Adipose tissue (tissue), 3 donors: ENCODE data around the gene COL26A1. TPM values are rescaled to one million over a fixed set of nuclear protein-coding genes. Genes with fewer than 3 reads are reported as not detected.

Experiments used
- H3K27ac ChIP-seq: one replicate; pipeline ENCODE4 v1.5.1; 2013; ENCODE audit warnings: low read depth, low read length
- WGBS, 3 donors: extraction: QIAGEN DNeasy Blood & Tissue Kit; methylation state at CpG; one replicate each; pipeline ENCODE4 v1.1.7; 2013; 5-methylcytosine and 5-hydroxymethylcytosine counted together
- polyA plus RNA-seq, 3 donors: library from polyadenylated mRNA; stranded (reverse); fragments of 200-250 nt; gene quantifications; one replicate each; pipeline ENCODE4 v1.2.3, GENCODE V29; 2013
- donor health status: healthy with polysubstance abuse.
- donor health status: Bipolar disorder and iron deficiency.
- donor health status: healthy.

Gene COL26A1
- polyA plus RNA-seq, 3 donors = 0.01 to 1.1 (median 0.11) TPM

DNA sequence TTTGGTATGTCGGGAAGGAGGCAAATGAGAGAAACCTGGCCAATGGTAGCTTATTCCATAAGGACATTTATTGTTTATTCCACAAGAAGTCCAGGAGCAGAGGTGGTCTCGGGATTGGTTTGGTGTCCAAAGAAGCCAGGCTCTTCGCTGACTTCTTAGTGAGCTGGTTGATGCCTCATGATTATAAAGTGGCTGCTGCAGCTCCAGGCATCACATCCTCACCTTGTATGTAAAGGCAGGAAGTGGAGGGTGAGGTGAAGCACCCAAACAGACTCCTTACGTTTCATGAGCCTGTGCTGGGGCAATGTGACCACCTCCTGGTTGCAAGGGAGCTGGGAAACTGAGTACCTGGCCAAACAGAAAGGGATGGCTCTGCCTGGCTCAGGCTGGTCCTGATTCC is 174.0 kb downstream of the COL26A1 start:
- H3K27ac ChIP-seq = no peak overlapping the region
- 85 to 91% (median 90%) methylated on average over 4 of the region's 4 CpGs for WGBS, 3 donors

DNA sequence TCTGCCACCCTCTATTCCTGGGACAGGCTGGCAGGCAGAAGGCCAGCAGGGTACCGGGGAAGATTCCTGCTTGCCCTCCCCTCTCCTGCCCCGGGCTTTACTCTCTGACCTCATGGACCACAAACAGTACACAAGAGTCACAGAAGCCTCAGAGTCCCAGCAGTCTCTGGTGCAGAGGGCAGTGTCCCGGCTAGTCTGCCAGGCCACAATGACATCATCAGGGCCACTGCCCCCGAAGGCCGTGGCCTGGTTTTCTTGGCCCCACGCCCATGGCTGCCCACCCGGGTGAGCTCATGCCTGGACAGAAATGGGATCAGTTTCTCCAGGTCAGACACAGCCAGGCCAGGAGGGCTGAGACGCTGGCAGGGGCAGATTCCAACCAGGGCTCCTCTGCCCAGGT is 174.5 kb downstream of the COL26A1 start:
- WGBS, 3 donors = 53 to 60% (median 60%) methylated on average over 8 of the region's 8 CpGs
- no peak overlapping the region for H3K27ac ChIP-seq

DNA sequence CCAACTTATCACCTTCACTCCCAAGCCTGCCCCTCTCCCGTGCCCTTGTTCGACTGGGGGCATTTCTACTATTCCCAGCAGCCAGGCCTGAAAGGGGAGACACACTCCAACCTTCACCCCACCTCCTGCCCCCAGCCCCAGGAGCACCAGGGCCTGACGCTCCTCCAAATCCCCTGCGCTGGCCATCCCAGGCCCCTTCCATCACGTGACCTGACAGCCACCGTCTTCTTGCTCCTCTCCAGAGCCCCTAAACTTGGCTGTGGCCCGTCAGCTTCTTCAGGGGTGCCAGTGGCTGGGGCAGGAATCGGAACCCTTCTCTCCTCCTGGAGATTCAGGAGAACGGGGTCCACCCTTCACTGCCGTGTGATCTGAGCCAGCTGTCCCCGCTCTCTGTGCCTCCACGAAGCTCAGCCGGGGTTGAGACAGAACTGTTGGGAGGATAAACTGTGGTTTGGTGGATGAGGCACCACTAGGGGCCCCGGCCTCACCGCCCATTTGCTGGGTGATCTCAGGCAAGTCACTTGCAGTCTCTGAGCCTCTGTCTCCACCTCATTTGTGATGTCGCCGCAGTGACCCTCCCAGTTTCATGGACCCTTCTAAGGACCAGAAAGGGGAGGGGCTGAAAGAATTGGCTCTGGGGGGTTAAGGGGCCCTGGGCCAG is 175.4 kb downstream of the COL26A1 start:
- 83 to 86% (median 84%) methylated on average over 17 of the region's 17 CpGs for WGBS, 3 donors
- no peak overlapping the region for H3K27ac ChIP-seq

DNA sequence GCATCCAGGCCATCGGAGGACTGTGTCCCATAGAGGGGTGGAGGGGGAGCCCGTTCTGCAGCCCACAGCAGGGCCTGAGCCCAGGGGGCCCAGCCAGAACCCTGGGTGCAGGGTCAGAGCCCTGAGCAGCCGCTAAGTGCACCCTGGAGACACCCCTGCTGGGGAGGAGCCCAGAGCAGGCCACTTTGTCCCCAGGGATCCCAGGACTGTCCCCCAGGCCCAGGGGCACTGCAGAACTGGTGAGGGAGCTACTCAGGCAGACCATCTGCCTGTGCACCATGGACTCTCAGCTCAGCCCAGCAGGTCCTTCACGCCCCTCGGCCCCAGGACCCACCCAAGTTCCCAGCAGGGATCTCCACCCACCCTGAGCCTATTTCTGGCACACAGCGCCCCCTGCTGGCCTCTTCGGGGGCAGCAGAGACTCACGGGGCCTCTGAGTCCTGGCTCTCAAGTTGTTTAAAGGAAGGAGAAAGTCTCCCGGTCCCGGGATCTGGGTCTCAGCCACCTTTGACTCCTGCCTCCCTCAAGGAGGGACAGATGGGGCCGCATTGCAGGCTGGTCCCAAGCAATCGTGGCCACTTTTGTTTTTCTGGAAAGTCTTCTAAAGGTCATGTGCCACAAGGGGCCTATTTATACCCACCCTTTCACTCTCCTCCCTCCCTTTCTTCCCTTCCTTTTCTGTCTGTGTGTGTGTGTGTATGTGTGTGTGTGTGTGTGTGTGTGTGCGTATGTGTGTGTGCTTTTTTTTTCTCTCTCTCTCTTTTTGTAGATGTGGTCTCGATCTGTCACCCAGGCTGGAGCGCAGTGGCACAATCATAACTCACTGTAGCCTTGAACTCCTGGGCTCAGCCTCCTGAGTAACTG is 176.2 kb downstream of the COL26A1 start:
- 22 to 28% (median 23%) methylated on average over 13 to 15 of the region's 15 CpGs for WGBS, 3 donors
- H3K27ac ChIP-seq = no peak overlapping the region

DNA sequence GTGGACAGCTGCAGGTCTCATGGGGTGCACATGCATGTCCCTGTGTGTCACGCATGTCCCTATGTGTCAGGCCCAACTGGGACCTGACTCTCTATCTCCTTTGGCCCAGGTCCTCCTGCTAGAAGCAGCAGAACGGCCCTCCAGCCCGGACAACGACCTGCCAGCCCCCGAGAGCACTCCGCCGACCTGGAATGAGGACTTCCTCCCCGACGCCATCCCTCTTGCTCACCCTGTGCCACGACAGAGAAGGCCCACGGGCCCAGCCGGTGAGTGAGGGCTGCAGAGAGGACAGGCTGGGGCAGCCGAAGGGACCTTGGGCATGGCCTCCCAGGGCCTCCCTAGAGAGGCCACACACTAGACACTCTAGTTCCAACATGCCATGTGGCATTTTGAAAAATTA is 177.1 kb downstream of the COL26A1 start:
- WGBS, 3 donors = 73 to 87% (median 82%) methylated on average over 13 of the region's 13 CpGs

DNA sequence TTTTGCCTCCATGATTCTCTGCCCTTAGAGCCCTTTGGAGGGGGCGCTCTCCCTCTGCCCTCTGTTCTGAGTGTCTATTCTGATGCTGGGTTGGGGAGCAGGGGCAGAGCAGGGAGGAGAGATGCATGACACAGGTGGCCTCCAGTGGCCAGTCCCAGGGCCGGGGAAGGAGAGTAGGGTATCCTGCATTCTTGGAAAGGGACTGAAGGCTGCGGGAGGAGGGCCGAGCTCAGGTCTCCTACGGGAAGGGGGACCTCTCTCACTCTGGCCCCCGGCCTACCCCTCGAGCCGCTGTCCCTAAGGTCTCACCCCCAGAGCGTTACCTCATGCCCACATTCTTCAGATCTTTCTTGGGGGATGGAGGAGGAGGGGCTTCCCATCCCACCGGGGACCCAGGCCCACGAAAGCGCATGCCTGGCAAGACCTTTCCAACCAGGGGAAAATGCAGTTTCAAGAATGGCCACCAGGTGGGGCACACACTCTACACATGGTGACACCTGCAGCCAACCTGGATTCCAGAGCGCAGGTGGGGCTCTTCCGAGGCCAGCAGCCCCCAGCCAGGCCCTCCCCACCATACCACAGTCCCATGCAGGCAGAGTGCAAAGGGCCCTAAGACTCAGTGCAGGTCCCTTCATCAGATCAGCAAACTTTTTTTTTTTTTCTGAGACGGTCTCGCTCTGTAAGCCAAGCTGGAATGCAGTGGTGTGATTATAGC is 180.0 kb downstream of the COL26A1 start:
- no peak overlapping the region for H3K27ac ChIP-seq
- 27 to 35% (median 32%) methylated on average over 12 to 16 of the region's 16 CpGs for WGBS, 3 donors

More for the DNA sequence above, 177.1 kb downstream of the COL26A1 start:
- H3K27ac ChIP-seq = no peak overlapping the region

DNA sequence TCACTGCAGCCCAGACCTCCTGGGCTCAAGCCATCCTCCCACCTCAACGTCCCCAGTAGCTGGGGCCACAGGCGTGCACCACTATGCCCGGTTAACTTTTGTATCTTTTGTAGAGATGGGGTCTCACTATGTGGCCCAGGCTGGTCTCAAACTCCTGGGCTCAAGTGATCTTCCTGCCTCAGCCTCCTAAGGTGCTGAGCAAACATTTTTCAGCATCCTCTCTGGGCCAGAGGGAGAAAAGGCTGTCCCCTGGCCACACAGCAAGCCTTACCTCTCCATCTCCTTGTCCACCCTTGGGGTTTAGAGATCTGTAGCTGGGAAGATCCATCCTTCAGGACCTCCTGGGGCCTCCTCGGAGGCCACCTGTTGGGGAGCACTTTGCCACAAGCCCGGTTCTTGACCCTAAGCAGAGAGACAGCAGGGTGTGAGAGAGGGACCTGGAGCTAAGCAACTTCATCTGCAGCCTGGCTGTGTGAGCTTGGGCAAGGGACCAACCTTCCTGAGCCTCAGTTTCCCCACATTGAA is 180.6 kb downstream of the COL26A1 start:
- WGBS, 3 donors = 46 to 52% (median 51%) methylated on average over 5 of the region's 5 CpGs
- no peak overlapping the region for H3K27ac ChIP-seq

DNA sequence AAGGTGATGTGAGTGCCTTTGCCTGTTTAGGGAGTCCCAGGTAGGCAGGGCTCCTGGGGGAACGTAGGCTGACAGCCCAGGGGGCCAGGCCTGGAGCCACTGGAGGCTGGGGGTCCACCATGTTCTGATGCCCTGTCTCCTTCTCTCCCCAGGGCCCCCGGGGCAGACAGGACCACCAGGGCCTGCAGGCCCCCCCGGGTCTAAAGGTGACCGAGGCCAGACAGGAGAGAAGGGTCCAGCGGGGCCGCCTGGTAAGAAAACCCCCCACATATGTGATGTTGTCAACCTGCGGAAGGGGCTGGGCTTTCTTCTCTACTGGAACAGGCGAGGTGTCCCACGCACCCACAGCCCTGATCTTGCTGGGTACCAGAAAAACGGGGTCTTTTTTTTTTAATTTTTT is 181.2 kb downstream of the COL26A1 start:
- 84 to 89% (median 84%) methylated on average over 10 of the region's 10 CpGs for WGBS, 3 donors
- no peak overlapping the region for H3K27ac ChIP-seq

DNA sequence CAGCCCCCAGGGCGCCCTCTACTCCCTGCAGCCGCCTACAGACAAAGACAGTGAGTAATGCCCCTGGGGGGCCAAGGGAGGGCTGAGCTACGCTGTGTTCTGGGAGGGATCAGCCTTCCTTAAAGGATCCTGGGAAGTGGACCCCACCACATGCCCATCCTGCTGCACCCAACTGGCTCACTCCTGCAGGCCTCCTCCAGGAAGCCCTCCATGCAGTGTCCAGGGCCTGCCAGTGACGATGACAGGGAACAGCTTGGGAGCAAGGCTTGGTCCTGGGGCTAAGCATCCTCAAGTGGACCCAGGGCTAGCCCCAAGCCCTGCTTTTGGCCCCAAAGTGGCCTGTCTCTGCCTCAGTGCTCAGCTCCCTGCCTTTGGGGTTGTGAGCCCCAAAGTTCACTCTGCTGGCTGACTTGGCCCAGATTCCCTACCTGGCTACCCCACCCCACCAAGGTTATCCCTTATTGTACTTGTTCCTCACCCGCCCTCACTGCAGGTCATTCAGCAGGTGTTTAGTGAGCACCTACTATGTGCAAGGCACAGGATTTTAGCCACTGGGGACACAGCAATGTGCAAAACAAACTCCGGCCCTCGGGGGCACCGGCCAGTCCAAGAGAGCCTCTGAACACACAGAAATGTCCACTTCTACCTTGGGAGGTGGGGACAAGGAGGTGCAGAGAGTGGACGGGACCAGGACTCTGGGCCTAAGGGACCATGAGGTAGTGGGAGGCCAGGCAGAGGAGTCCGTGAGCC is 182.9 kb downstream of the COL26A1 start:
- H3K27ac ChIP-seq = no peak overlapping the region
- WGBS, 3 donors = 88 to 91% (median 90%) methylated on average over 10 of the region's 10 CpGs

DNA sequence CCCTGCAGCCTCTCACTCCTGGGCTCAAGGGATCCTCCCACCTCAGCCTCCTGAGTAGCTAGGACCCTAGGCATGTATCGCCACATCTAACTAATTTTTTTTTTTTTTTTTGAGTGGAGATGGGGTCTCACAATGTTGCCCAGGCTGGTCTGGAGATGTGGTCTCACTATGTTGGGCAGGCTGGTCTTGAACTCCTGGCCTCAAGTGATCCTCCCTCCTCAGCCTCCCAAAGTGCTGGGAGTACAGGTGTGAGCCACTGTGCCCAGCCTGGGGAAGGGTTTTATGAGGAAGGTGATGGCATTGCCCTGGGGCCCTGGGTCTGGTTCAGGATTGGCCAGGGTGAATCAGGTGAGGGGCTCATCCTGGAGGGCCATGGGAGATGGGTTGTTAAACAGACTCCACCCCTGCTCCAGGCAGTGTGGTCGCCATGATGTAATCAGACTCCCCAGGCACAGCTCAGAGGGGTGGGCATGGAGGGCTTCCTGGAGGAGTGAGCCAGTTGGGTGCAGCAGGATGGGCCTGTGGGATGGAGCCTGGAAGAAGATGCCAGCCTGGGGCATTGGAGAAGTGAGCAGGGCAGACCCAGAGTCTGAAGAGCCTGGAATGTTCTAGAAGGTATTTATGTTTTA is 183.7 kb downstream of the COL26A1 start:
- WGBS, 3 donors = 80 to 88% (median 87%) methylated on average over 2 of the region's 2 CpGs
- no peak overlapping the region for H3K27ac ChIP-seq

DNA sequence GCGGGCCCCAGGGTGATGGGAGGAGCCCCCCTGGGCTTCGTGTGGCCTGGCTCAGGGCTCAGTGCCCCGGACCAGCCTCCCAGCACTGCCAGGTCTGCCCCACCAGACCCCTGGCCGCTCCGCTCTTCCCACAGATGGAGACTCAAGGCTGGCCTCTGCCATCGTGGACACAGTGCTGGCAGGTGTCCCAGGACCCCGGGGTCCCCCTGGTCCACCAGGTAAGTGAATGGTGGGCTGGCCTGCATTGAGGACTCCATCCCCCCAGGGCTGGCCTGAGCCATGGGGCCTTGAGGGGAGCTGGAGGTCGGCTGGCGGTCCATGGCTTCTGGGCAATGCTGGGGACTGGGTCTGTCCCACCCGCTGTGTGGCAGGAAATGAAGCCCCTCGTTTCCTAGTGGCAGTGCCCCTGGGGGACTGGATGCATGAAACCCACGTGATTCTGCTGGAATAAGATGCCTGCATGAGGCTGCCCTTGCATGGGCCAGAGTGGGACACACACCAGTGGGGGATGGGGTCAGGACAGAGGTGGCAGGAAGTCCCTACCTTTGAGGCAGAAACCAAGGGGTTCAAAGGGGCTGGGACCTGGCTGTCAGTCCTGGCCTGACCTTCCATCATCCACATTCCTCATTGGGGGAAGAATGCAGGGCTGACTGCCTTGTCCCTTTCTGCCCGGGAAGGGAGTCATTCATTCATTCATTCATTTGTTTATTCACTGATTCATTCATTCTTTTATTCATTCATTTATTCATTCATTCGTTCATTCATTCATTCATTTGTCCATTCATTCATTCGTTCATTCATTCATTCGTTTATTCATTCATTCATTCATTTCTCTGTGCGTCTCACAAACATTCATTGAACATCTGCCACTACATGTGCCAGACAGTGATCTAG is 184.6 kb downstream of the COL26A1 start:
- WGBS, 3 donors = 71 to 76% (median 74%) methylated on average over 15 to 17 of the region's 17 CpGs
- H3K27ac ChIP-seq = no peak overlapping the region

DNA sequence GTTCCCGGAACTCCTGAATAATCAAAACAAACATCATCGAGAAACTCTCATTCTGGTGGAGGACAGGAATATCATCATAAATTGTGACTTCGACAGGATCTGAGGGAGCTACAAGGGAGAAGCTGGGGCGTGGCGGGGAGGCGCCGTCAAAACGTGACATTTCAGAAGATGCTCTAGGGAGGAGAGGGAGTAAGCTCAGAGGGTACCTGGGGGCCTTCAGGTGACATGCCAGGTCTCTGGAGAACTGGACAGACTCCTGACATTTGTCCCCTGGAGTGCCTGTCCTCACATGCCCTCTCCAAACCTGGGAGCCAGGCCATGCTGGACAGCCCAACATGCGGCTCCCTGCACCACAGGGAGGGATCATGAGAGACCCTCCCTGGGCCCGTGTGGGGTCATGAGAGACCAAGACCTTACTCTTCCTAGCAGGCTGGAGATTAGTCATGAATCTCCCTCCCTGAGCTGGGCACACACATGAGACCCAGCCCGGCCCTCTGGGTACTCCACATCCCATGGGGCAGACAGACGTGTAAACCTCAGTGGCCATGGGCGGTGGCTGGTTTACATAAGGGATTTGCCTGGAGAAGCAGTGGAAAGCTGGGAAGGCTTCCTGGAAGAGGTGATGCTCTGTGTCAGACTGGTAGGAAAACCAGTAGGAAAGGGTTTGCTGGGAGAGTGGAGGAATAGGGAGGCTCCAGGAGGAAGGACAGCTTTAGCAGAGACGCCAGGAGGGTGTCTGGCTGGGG is 185.4 kb downstream of the COL26A1 start:
- no peak overlapping the region for H3K27ac ChIP-seq
- 80 to 82% (median 80%) methylated on average over 14 of the region's 14 CpGs for whole genome bisulfite sequencing, 3 donors

DNA sequence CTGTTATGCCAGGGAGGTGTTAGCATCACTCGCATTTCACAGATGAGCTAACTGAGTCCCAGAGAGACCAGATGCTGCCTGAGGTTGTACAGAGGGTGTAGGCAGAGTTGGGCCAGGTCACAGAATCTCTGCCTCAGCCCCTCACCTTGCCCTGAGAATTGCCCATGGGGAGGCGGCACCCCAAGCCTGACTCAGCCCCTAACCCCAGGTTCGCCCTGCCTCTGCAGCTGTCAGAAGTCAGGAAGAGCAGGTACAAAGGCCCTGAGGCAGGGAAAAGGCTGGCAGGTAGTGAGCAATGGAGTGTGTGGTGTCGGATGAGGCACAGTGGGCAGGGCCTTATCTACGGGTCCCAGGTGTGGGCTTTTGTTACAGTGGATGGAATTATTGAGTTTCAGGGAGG is 187.1 kb downstream of the COL26A1 start:
- H3K27ac ChIP-seq = no peak overlapping the region
- 89 to 94% (median 91%) methylated on average over 5 of the region's 5 CpGs for WGBS, 3 donors

DNA sequence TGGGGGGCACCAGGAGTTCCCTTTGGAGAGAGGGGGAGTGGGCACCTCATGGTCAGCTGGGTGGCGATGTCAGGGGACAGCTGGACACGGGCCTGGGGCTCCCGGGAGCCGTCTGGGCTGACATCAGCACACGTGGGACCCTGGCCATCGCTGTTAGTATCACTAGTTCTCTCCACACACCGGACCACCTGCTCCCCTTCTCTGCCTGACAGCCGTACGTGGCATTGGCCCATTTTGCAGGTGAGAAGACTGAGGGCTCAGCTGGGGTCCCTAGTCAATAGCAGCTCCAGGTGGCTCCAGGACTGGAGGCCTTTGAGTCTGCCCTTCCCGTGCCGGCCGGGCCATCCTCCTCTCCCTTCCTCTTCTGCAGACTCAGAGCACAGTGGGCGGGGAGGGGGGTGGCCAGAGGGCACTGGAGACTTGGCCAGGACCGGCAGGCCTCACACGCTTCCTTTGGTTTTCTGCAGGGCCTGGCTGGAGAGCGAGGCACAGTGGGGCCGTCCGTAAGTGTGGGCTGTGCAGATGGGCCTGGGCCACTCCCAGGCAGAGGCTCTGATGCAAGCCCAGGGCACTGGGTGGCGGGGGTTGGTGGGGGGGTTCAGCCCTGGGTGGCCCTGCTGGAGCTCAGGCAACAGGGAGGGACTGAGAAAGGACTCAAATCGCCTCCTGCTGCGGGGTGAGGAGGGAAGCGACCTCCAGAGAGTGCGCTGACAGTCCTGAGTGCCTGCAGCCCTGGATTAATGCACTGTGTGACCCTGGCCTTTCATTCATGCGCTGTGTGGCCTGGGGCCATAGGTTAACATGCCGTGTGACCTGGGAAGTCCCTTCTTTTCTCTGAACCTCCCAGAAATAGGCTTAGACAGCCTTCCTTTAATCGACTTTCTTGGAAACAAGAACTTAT is 188.2 kb downstream of the COL26A1 start:
- no peak overlapping the region for H3K27ac ChIP-seq
- WGBS, 3 donors = 53 to 76% (median 59%) methylated on average over 25 to 26 of the region's 26 CpGs

DNA sequence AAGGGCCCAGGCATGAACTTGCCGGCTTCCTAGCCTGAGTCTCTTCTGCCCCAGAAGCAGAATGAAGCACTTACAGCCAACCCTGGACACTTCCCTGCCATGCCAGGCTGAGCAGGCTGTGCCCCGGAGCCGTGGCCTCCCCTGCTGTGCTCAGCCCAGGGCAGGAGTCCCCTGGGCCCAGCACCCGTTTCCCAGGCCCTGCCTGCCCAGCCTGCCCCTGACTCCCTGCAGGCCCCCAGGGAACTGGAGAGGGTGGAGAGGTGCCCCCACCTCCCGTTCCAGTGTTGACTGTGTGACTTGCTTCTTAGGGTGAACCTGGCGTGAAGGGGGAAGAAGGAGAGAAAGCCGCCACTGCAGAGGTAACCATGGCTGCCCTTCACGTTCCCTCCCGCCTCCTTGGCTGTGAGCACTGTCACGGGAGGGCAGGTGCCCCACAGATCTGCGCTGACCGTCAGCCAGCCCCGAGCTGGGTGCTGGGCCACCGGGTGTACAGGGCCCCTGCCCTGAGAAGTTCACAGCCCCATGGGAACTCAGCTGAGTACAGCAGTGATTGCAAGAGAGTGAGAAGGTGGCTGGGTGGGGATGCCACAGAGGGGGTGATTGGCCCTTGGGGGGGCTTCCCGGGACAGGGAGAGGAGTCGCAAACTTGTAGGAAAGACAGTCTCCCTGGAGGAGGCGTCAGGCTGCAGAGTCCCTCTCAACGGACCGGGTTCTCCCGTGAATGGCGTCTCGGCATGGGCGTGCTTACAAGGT is 190.5 kb downstream of the COL26A1 start:
- 81 to 86% (median 85%) methylated on average over 22 to 23 of the region's 23 CpGs for WGBS, 3 donors
- H3K27ac ChIP-seq = no peak overlapping the region
